ENCODE results near the gene SLC26A2. TPM values are rescaled to one million over a fixed set of nuclear protein-coding genes. Genes with fewer than 3 reads are reported as not detected.

Gene SLC26A2
- 10.8 and 13.1 TPM in 2 replicates for total RNA-seq (2014; rRNA removed)
- Bru-seq, nascent RNA = percentile 60 among the genes with signal in this experiment
- percentile 80 among the genes with signal in this experiment for BruChase-seq, experiment 1, labeled RNA remaining after a 6-hour chase
- percentile 66 among the genes with signal in this experiment for BruChase-seq, experiment 2, labeled RNA remaining after a 2-hour chase
- long read RNA-seq, full-length matches to known transcripts = 40 of 65 reads
- long read RNA-seq, partial matches to known transcripts = 7 of 65 reads
- long read RNA-seq, other reads (novel, unspliced or antisense) = 18 of 65 reads

- intact Hi-C loops (cut with micrococcal nuclease) = loop anchor here (1.0 kb wide), 1 partner anchor 21 kb away; no protein-coding TSS in a partner anchor
- peak within 1 kb of the TSS; percentile 81 for H2AFZ ChIP-seq (ENCODE audit: low read length)
- no peaks in the 10 kb centered on the region for H3K27me3 ChIP-seq (ENCODE audit: low read length)
- ATAC-seq (peak; percentile 95), DNase-seq (peak; percentile 99)
- POLR2A ChIA-PET (ENCODE audit: unreplicated experiment) = interaction anchor here (0.5 to 1.1 kb wide), 4 partner anchors 33 to 109 kb away, joined by 3 to 7 read pairs (median 4); no protein-coding TSS in a partner anchor
- no TSS peak for BruUV-seq (replicated peaks)
- no peaks in the 10 kb centered on the region for H3K9me3 ChIP-seq (ENCODE audit: low read length)
- CTCF ChIA-PET = interaction anchor here (0.6 to 4.6 kb wide), 9 partner anchors 15 to 127 kb away, joined by 3 to 36 read pairs (median 7); no protein-coding TSS in a partner anchor
- H3K4me3 ChIP-seq (ENCODE audit: low read length) = peak within 1 kb of the TSS; percentile 78
- peak within 1 kb of the TSS; percentile 56 for H3K27ac ChIP-seq (ENCODE audit: low read length)
- H3K79me2 ChIP-seq (ENCODE audit: low read length) = peaks cover 6% of the 10 kb centered on the region; the same call in 1 of the 2 replicates
- no peaks in the 10 kb centered on the region for H3K36me3 ChIP-seq (ENCODE audit: low read depth, low read length)
- H4K20me1 ChIP-seq (ENCODE audit: low read length) = no peaks in the 10 kb centered on the region
- H3F3A ChIP-seq (ENCODE audit: low read length, unreplicated experiment) = no peaks in the 10 kb centered on the region
- TF ChIP-seq EZH2 (IDR thresholded peaks at IDR 0.05; ENCODE audit: low read length, unreplicated experiment) (no peak), CTCF (conservative IDR thresholded peaks at IDR 0.05; ENCODE audit: low read depth, low read length) (no peak), EZH2phosphoT487 (IDR thresholded peaks at IDR 0.05; ENCODE audit: borderline replicate concordance, low read length) (no peak)
- H3K4me2 ChIP-seq (ENCODE audit: low read length) = peak within 1 kb of the TSS; percentile 92
- no peaks in the 10 kb centered on the region for H3K9me2 ChIP-seq (replicated peaks; ENCODE audit: low read length)
- peak within 1 kb of the TSS; percentile 68 for H3K9ac ChIP-seq (ENCODE audit: low read length)
- H3K4me1 ChIP-seq (ENCODE audit: insufficient read depth, low read length) = peaks cover 31% of the 10 kb centered on the region
Measured at GRCh38 chr5:149960272-149961185, at the start of gene SLC26A2. TSS of gene SLC26A2 (plus strand) at chr5:149960758. CDS start at chr5:149977653, 16,895 bp downstream.

GRCh38 chr5:149911031-149911430 is 49.5 kb upstream of the SLC26A2 start:
- TF ChIP-seq EZH2phosphoT487 (IDR thresholded peaks at IDR 0.05; ENCODE audit: borderline replicate concordance, low read length) (no peak), CTCF (conservative IDR thresholded peaks at IDR 0.05; ENCODE audit: low read depth, low read length) (no peak), EZH2 (IDR thresholded peaks at IDR 0.05; ENCODE audit: low read length, unreplicated experiment) (no peak)
- Histone ChIP-seq H3F3A (ENCODE audit: low read length, unreplicated experiment) (no peaks in the 10 kb centered on the region), H3K9ac (ENCODE audit: low read length) (no peak overlapping the region), H3K4me1 (ENCODE audit: insufficient read depth, low read length) (0 out of 2 replicates have a peak, but pooled peaks cover 5% of the 10 kb centered on the region), H3K9me2 (replicated peaks; ENCODE audit: low read length) (no peaks in the 10 kb centered on the region), H3K4me2 (ENCODE audit: low read length) (no peak overlapping the region), H3K4me3 (ENCODE audit: low read length) (no peak overlapping the region), H3K27ac (ENCODE audit: low read length) (no peak overlapping the region), H3K79me2 (ENCODE audit: low read length) (no peaks in the 10 kb centered on the region), H2AFZ (ENCODE audit: low read length) (no peak overlapping the region), H3K36me3 (ENCODE audit: low read depth, low read length) (no peaks in the 10 kb centered on the region), H3K9me3 (ENCODE audit: low read length) (no peaks in the 10 kb centered on the region), H3K27me3 (ENCODE audit: low read length) (no peaks in the 10 kb centered on the region), H4K20me1 (ENCODE audit: low read length) (no peaks in the 10 kb centered on the region)
- intact Hi-C loops (cut with micrococcal nuclease) = no loop called here
- no TSS peak for BruUV-seq (replicated peaks)
- ChIA-PET CTCF (no interaction called here), POLR2A (ENCODE audit: unreplicated experiment) (no interaction called here)
- ATAC-seq (peak; percentile 20; the same call in 1 of the 2 replicates), DNase-seq (no peak)

All from PC-3 (cell line).